HCT116 (cell line): Measurements from ENCODE around the gene UBASH3B. TPM values are rescaled to one million over a fixed set of nuclear protein-coding genes. Genes with fewer than 3 reads are reported as not detected.

Source experiments
- ATAC-seq: fragments of 200-7000 bp; cut with Tn5 transposase; 2 replicates; pipeline ENCODE4 v1.9.1; 2020; ENCODE audit warnings: mild to moderate bottlenecking, moderate library complexity
- BruUV-seq: library from RNA; stranded (reverse); fragments of 400-500 nt; replicated peaks from 2 replicates; lab custom pipeline; 2021; lab: Mats Ljungman, UMichigan
- CTCF ChIA-PET: fragments of 300-600 bp; sonication (Branson Sonifier 250); formaldehyde crosslinking; loops from one replicate; lab custom pipeline; 2021; ENCODE audit warnings: antibody characterized with exemption; lab: Charles Lee
- POLR2A ChIA-PET: fragments of 300-600, 350-600 bp; sonication (Branson Sonifier 250); formaldehyde crosslinking; loops from one replicate; lab custom pipeline; 2021; ENCODE audit warnings: antibody characterized with exemption; lab: Charles Lee
- RAD21 ChIA-PET, 2 experiments: fragments of 300-600 bp; sonication (Branson Sonifier 250); formaldehyde crosslinking; loops; one replicate each; lab custom pipeline; 2023; ENCODE audit warnings: low total read pairs in 2 of 2; ENCODE audit not compliant: uncharacterized antibody in 2 of 2, unreplicated experiment in 2 of 2, low non-redundant PET in 1 of 2; lab: Charles Lee
- DNase-seq: peaks from one replicate; pipeline ENCODE4 v3.0.0-alpha.2; 2010; ENCODE audit warnings: low read depth, low spot score
- H2AFZ ChIP-seq: fragments of 200-600 bp; shearing (Covaris generic), sonication (generic); 2 replicates; pipeline ENCODE4 v1.6.1; 2017; ENCODE audit warnings: low read depth, mixed run types, mixed read lengths, antibody characterized with exemption, low read length; ENCODE audit not compliant: poor library complexity, severe bottlenecking
- H3K27ac ChIP-seq: 2 replicates; pipeline ENCODE4 v1.5.1; 2012; ENCODE audit warnings: low read depth, low read length
- H3K27me3 ChIP-seq: fragments of 200-600 bp; sonication (generic); 2 replicates; pipeline ENCODE4 v1.6.1; 2016; ENCODE audit warnings: mixed run types, low read length, mixed read lengths; ENCODE audit not compliant: insufficient read depth
- H3K36me3 ChIP-seq, 2 experiments: fragments of 200-500 bp in 1 of 2; fragments of 200-600 bp in 1 of 2; sonication (Bioruptor generic) in 1 of 2; sonication (generic) in 1 of 2; 2 replicates each; pipeline versions ENCODE4 v1.5.1 to v1.6.1; 2014 to 2016; ENCODE audit warnings: low read length in 2 of 2, inconsistent platforms in 1 of 2, mixed read lengths in 1 of 2, mixed run types in 1 of 2; ENCODE audit not compliant: insufficient read depth in 2 of 2, control insufficient read depth in 1 of 2
- H3K4me1 ChIP-seq, 2 experiments: fragments of 200-600 bp in 1 of 2; sonication (generic) in 1 of 2; 2 replicates each; pipeline versions ENCODE4 v1.5.1 to v1.6.1; 2012 to 2017; ENCODE audit warnings: low read length in 2 of 2, inconsistent platforms in 1 of 2, mild to moderate bottlenecking in 1 of 2, mixed read lengths in 1 of 2, mixed run types in 1 of 2, moderate library complexity in 1 of 2; ENCODE audit not compliant: insufficient read depth in 2 of 2, control insufficient read depth in 1 of 2
- H3K4me2 ChIP-seq: fragments of 200-600 bp; sonication (generic); 2 replicates; pipeline ENCODE4 v1.6.1; 2017; ENCODE audit warnings: mixed run types, low read length, mixed read lengths
- H3K4me3 ChIP-seq, 2 experiments: fragments of 200-600 bp in 1 of 2; sonication (generic) in 1 of 2; replicated peaks in 1 of 2; 2 replicates each; pipeline ENCODE4 v1.5.1; 2011 to 2016; ENCODE audit warnings: low read length in 2 of 2, control low read depth in 1 of 2, low read depth in 1 of 2, mild to moderate bottlenecking in 1 of 2, mixed read lengths in 1 of 2, mixed run types in 1 of 2
- H3K79me2 ChIP-seq: fragments of 200-600 bp; sonication (generic); 2 replicates; pipeline ENCODE4 v1.6.1; 2017; ENCODE audit warnings: mild to moderate bottlenecking, mixed run types, low read length, moderate library complexity, mixed read lengths; ENCODE audit not compliant: insufficient read depth
- H3K9ac ChIP-seq: fragments of 200-600 bp; sonication (generic); 2 replicates; pipeline ENCODE4 v1.6.1; 2016; ENCODE audit warnings: low read length, mixed read lengths
- H3K9me2 ChIP-seq: fragments of 200-600 bp; sonication (generic), shearing (Covaris generic); 2 replicates; pipeline ENCODE4 v1.6.1; 2017; ENCODE audit warnings: mixed run types, mild to moderate bottlenecking, moderate library complexity; ENCODE audit not compliant: insufficient read depth
- H3K9me3 ChIP-seq, 2 experiments: fragments of 200-500 bp in 1 of 2; fragments of 200-600 bp in 1 of 2; sonication (Bioruptor generic) in 1 of 2; sonication (generic) in 1 of 2; 2 replicates each; pipeline ENCODE4 v1.6.1; 2014 to 2017; ENCODE audit warnings: low read length in 2 of 2, mixed read lengths in 2 of 2, inconsistent platforms in 1 of 2, low read depth in 1 of 2, mild to moderate bottlenecking in 1 of 2, mixed run types in 1 of 2, moderate library complexity in 1 of 2; ENCODE audit not compliant: control insufficient read depth in 1 of 2, insufficient read depth in 1 of 2
- H4K20me1 ChIP-seq: fragments of 200-600 bp; sonication (generic), shearing (Covaris generic); 2 replicates; pipeline ENCODE4 v1.6.1; 2017; ENCODE audit warnings: mixed run types, mild to moderate bottlenecking, moderate library complexity; ENCODE audit not compliant: insufficient read depth
- EGR1 ChIP-seq: IDR thresholded peaks from 2 replicates; pipeline ENCODE4 v1.6.1; 2012; ENCODE audit warnings: low read depth
- JUND ChIP-seq: IDR thresholded peaks from 2 replicates; pipeline ENCODE4 v1.6.1; 2012
- ZNF274 ChIP-seq: fragments of 200-500 bp; sonication (Bioruptor generic); IDR thresholded peaks from 2 replicates; pipeline ENCODE4 v1.6.1; 2014; ENCODE audit warnings: mild to moderate bottlenecking, low read depth, low read length, inconsistent platforms
- intact Hi-C: fragments of 100-400 bp; cut with micrococcal nuclease; formaldehyde crosslinking; loops from 2 replicates; pipeline ENCODE4 v1.10.0; 2022
- total RNA-seq: library from RNA; stranded (reverse); gene quantifications from one replicate; pipeline ENCODE4 v1.2.1, GENCODE V29; 2021; ENCODE audit not compliant: unreplicated experiment
- TF ChIP-seq, protein P1 (sequence below): IDR thresholded peaks from 2 replicates; pipeline ENCODE4 v1.6.1; 2012
- TF ChIP-seq, protein P2 (sequence below), 3 experiments: fragments of 200-600 bp in 1 of 3; sonication (generic) in 1 of 3; IDR thresholded peaks in 2 of 3; conservative IDR thresholded peaks in 1 of 3; 2 replicates each; pipeline ENCODE4 v1.5.1; 2012 to 2017; ENCODE audit warnings: low read depth in 2 of 3, low read length in 2 of 3, antibody characterized with exemption in 1 of 3, borderline replicate concordance in 1 of 3, control low read depth in 1 of 3, mild to moderate bottlenecking in 1 of 3, mixed read lengths in 1 of 3, mixed run types in 1 of 3, moderate library complexity in 1 of 3; ENCODE audit not compliant: insufficient read depth in 1 of 3

UBASH3B gene
- total RNA-seq, 1 experiment from 2014 or later, result 40.3 TPM

DNA sequence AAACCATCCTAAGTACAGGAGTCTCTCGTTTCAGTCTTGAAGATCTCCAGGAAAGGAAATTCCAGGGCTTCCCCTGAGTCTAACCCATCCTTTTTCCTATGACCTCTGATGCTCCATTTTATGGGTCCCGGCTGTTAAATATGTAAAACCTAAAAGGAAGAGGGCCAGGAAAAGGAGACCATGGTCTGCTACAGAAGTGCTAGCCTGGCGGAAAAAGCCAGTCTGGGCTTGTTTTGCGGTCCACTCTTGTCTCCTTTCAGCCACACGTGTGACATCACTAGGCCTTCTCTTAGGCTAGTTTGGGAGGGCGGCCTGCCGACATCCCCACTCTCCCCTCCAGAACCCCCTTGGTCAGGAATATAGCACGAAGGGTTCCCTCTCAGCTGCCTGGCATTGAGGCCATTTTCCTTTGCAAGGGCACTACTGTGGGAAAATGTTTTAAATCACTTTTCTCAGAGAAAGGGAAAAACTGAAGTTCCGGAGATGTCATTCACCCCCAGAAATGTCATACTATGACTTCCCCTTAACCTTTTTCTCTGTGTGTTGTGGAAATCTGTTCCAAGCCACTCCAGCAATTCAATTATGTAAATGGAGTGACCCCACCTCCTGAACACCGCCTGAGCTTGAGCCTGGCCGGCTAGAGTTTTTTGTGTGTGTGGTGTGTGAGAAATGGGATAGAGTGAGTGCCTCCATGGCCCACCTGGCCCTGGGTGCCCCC is 86.9 kb downstream of the UBASH3B start:
- BruUV-seq, result no TSS peak

More for the DNA sequence above, 86.9 kb downstream of the UBASH3B start:
- no peaks in the 10 kb centered on the region for H3K9me3 ChIP-seq
- ChIA-PET RAD21 (no interaction called here), CTCF (no interaction called here), POLR2A (no interaction called here)
- no peak overlapping the region for H3K4me3 ChIP-seq
- TF ChIP-seq EGR1, result no peak
- TF ChIP-seq, protein P1, sequence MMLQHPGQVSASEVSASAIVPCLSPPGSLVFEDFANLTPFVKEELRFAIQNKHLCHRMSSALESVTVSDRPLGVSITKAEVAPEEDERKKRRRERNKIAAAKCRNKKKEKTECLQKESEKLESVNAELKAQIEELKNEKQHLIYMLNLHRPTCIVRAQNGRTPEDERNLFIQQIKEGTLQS, result no peak
- TF ChIP-seq, protein P2, sequence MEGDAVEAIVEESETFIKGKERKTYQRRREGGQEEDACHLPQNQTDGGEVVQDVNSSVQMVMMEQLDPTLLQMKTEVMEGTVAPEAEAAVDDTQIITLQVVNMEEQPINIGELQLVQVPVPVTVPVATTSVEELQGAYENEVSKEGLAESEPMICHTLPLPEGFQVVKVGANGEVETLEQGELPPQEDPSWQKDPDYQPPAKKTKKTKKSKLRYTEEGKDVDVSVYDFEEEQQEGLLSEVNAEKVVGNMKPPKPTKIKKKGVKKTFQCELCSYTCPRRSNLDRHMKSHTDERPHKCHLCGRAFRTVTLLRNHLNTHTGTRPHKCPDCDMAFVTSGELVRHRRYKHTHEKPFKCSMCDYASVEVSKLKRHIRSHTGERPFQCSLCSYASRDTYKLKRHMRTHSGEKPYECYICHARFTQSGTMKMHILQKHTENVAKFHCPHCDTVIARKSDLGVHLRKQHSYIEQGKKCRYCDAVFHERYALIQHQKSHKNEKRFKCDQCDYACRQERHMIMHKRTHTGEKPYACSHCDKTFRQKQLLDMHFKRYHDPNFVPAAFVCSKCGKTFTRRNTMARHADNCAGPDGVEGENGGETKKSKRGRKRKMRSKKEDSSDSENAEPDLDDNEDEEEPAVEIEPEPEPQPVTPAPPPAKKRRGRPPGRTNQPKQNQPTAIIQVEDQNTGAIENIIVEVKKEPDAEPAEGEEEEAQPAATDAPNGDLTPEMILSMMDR (IDR thresholded peaks at IDR 0.05 in 2 of 3, conservative IDR thresholded peaks at IDR 0.05 in 1 of 3; ENCODE audit: borderline replicate concordance in 1 of 3, insufficient read depth in 1 of 3, low read depth in 2 of 3, low read length in 2 of 3), result no peak
- no peak for TF ChIP-seq JUND
- no peak for TF ChIP-seq ZNF274
- H4K20me1 ChIP-seq, result no peaks in the 10 kb centered on the region
- H3K9ac ChIP-seq, result no peak overlapping the region
- H3K27ac ChIP-seq, result no peak overlapping the region
- no peaks in the 10 kb centered on the region for H3K9me2 ChIP-seq
- intact Hi-C loops, result no loop called here
- 0 out of 2 replicates have a peak, but pooled peaks cover 6% of the 10 kb centered on the region for H3K79me2 ChIP-seq
- no peak overlapping the region for H3K4me2 ChIP-seq
- peaks cover 0 to 10% of the 10 kb centered on the region in 2 experiments; a peak in 2 of 4 replicates for H3K4me1 ChIP-seq
- H3K36me3 ChIP-seq, result no peaks in the 10 kb centered on the region
- no peaks in the 10 kb centered on the region for H3K27me3 ChIP-seq
- DNase-seq (no peak), ATAC-seq (no peak)
- no peak overlapping the region for H2AFZ ChIP-seq
